IPS-18c (cell line): ENCODE measurements around the gene CDH23.
A peak's percentile ranks its signal among the peaks of the same experiment; 100 is the strongest.

Source experiments
- H3K4me3 ChIP-seq: 2 replicates; pipeline ENCODE4 v1.7.0; 2013; ENCODE audit warnings: low read depth, mild to moderate bottlenecking, low read length, moderate library complexity; ENCODE audit not compliant: insufficient read depth
- H3K9me3 ChIP-seq: one replicate; pipeline ENCODE4 v1.6.1; 2013; ENCODE audit warnings: mild to moderate bottlenecking, low read length, moderate library complexity; ENCODE audit not compliant: control insufficient read depth, insufficient read depth

Gene CDH23

GRCh38 chr10:71766717-71767419 is 370.1 kb downstream of the CDH23 start:
- no peak overlapping the region for H3K4me3 ChIP-seq

GRCh38 chr10:71767420-71768035 is 370.8 kb downstream of the CDH23 start:
- Histone ChIP-seq H3K4me3 (no peak overlapping the region), H3K9me3 (no peaks in the 10 kb centered on the region)

More at GRCh38 chr10:71766717-71767419, 370.1 kb downstream of the CDH23 start:
- no peaks in the 10 kb centered on the region for H3K9me3 ChIP-seq

- no peaks in the 10 kb centered on the region for H3K9me3 ChIP-seq
- H3K4me3 ChIP-seq: no peak overlapping the region
Measured at GRCh38 chr10:71769279-71769823, 372.6 kb downstream of the CDH23 start.

- Histone ChIP-seq H3K9me3 (no peaks in the 10 kb centered on the region), H3K4me3 (no peak overlapping the region)
Measured at GRCh38 chr10:71770255-71770654, 373.5 kb downstream of the CDH23 start.

- no peak overlapping the region for H3K4me3 ChIP-seq
- H3K9me3 ChIP-seq: no peaks in the 10 kb centered on the region
Measured at GRCh38 chr10:71770789-71771188, 374.1 kb downstream of the CDH23 start.

- no peaks in the 10 kb centered on the region for H3K9me3 ChIP-seq
Measured at GRCh38 chr10:71771204-71771603, 374.5 kb downstream of the CDH23 start.

GRCh38 chr10:71771821-71772617 is 375.3 kb downstream of the CDH23 start:
- H3K4me3 ChIP-seq: no peak overlapping the region
- peaks cover under 1% of the 10 kb centered on the region for H3K9me3 ChIP-seq

More at GRCh38 chr10:71771204-71771603, 374.5 kb downstream of the CDH23 start:
- H3K4me3 ChIP-seq: no peak overlapping the region

GRCh38 chr10:71772832-71773220 is 376.1 kb downstream of the CDH23 start:
- Histone ChIP-seq H3K4me3 (peak overlapping the region; percentile 69), H3K9me3 (peaks cover 4% of the 10 kb centered on the region)

- Histone ChIP-seq H3K4me3 (peak within 1 kb of the TSS; percentile 69), H3K9me3 (peaks cover 4% of the 10 kb centered on the region)
Measured at GRCh38 chr10:71773221-71773971, 376.7 kb downstream of the CDH23 start, which contains the start of gene VSIR. Gene VSIR, minus strand, starts transcription at chr10:71773520. Its CDS starts 81 bp downstream, at chr10:71773439.

GRCh38 chr10:71774916-71775702 is 378.4 kb downstream of the CDH23 start:
- H3K4me3 ChIP-seq: no peak overlapping the region
- H3K9me3 ChIP-seq: peaks cover 4% of the 10 kb centered on the region

GRCh38 chr10:71776481-71776925 is 379.8 kb downstream of the CDH23 start:
- H3K4me3 ChIP-seq: no peak overlapping the region
- H3K9me3 ChIP-seq: peaks cover 4% of the 10 kb centered on the region

- H3K4me3 ChIP-seq: no peak overlapping the region
- H3K9me3 ChIP-seq: peaks cover 4% of the 10 kb centered on the region
Measured at GRCh38 chr10:71777213-71777985, 380.7 kb downstream of the CDH23 start.

- no peak overlapping the region for H3K4me3 ChIP-seq
- H3K9me3 ChIP-seq: peaks cover 4% of the 10 kb centered on the region
Measured at GRCh38 chr10:71778071-71778825, 381.5 kb downstream of the CDH23 start.

- H3K9me3 ChIP-seq: peaks cover 4% of the 10 kb centered on the region
- H3K4me3 ChIP-seq: no peak overlapping the region
Measured at GRCh38 chr10:71779641-71780040, 382.9 kb downstream of the CDH23 start.

- H3K4me3 ChIP-seq: no peak overlapping the region
- H3K9me3 ChIP-seq: peaks cover 4% of the 10 kb centered on the region
Measured at GRCh38 chr10:71780156-71780555, 383.4 kb downstream of the CDH23 start.
